ENCODE data around the gene SWAP70.
"Not testable (repeated sequence)": the region's sequence is repeated elsewhere in the genome, so short reads cannot be mapped to it uniquely, and the experiment has no call there.

Gene SWAP70

GRCh38 chr11:9731256-9731655 is 67.4 kb downstream of the SWAP70 start:
- Histone ChIP-seq H3K9ac (ENCODE audit: low read depth, low read length) (no peak overlapping the region), H3K4me1 (ENCODE audit: insufficient read depth, low read length) (peaks cover 2% of the 10 kb centered on the region; the same call in 1 of the 2 replicates), H3K9me3 (ENCODE audit: insufficient read depth, low read depth, low read length) (no peaks in the 10 kb centered on the region), H3K27ac (ENCODE audit: low read length) (no peak overlapping the region), H3K36me3 (ENCODE audit: insufficient read depth, low read depth, low read length) (peaks cover 56% of the 10 kb centered on the region), H3K4me3 (ENCODE audit: low read length) (no peak overlapping the region), H3K27me3 (ENCODE audit: insufficient read depth, low read length) (no peaks in the 10 kb centered on the region)

GRCh38 chr11:9732453-9732852 is 68.6 kb downstream of the SWAP70 start:
- no peak overlapping the region for H3K9ac ChIP-seq (ENCODE audit: low read depth, low read length)
- H3K4me1 ChIP-seq (ENCODE audit: insufficient read depth, low read length) = peaks cover 2% of the 10 kb centered on the region; the same call in 1 of the 2 replicates
- H3K9me3 ChIP-seq (ENCODE audit: insufficient read depth, low read depth, low read length) = no peaks in the 10 kb centered on the region
- no peak overlapping the region for H3K4me3 ChIP-seq (ENCODE audit: low read length)
- peaks cover 67% of the 10 kb centered on the region for H3K36me3 ChIP-seq (ENCODE audit: insufficient read depth, low read depth, low read length)
- H3K27me3 ChIP-seq (ENCODE audit: insufficient read depth, low read length) = no peaks in the 10 kb centered on the region
- H3K27ac ChIP-seq (ENCODE audit: low read length) = no peak overlapping the region

- Histone ChIP-seq H3K9ac (ENCODE audit: low read depth, low read length) (no peak overlapping the region), H3K4me1 (ENCODE audit: insufficient read depth, low read length) (peaks cover 2% of the 10 kb centered on the region; the same call in 1 of the 2 replicates), H3K9me3 (ENCODE audit: insufficient read depth, low read depth, low read length) (no peaks in the 10 kb centered on the region), H3K36me3 (ENCODE audit: insufficient read depth, low read depth, low read length) (peaks cover 64% of the 10 kb centered on the region), H3K27ac (ENCODE audit: low read length) (no peak overlapping the region), H3K4me3 (ENCODE audit: low read length) (no peak overlapping the region), H3K27me3 (ENCODE audit: insufficient read depth, low read length) (no peaks in the 10 kb centered on the region)
These were observed 69.3 kb downstream of the SWAP70 start for GRCh38 chr11:9733212-9733611.

GRCh38 chr11:9735236-9735635 is 71.4 kb downstream of the SWAP70 start:
- H3K36me3 ChIP-seq (ENCODE audit: insufficient read depth, low read depth, low read length) = peaks cover 64% of the 10 kb centered on the region
- no peak overlapping the region for H3K27ac ChIP-seq (ENCODE audit: low read length)
- H3K4me1 ChIP-seq (ENCODE audit: insufficient read depth, low read length) = peaks cover 2% of the 10 kb centered on the region; the same call in 1 of the 2 replicates
- H3K9ac ChIP-seq (ENCODE audit: low read depth, low read length) = no peak overlapping the region
- no peaks in the 10 kb centered on the region for H3K27me3 ChIP-seq (ENCODE audit: insufficient read depth, low read length)
- H3K4me3 ChIP-seq (ENCODE audit: low read length) = no peak overlapping the region
- H3K9me3 ChIP-seq (ENCODE audit: insufficient read depth, low read depth, low read length) = no peaks in the 10 kb centered on the region

- H3K4me3 ChIP-seq (ENCODE audit: low read length) = no peak overlapping the region
These were observed 72.0 kb downstream of the SWAP70 start for GRCh38 chr11:9735919-9736318.

GRCh38 chr11:9736365-9736764 is 72.5 kb downstream of the SWAP70 start:
- Histone ChIP-seq H3K27ac (ENCODE audit: low read length) (no peak overlapping the region), H3K27me3 (ENCODE audit: insufficient read depth, low read length) (no peaks in the 10 kb centered on the region), H3K9ac (ENCODE audit: low read depth, low read length) (no peak overlapping the region), H3K36me3 (ENCODE audit: insufficient read depth, low read depth, low read length) (peaks cover 73% of the 10 kb centered on the region), H3K4me3 (ENCODE audit: low read length) (no peak overlapping the region), H3K4me1 (ENCODE audit: insufficient read depth, low read length) (peaks cover 2% of the 10 kb centered on the region; the same call in 1 of the 2 replicates), H3K9me3 (ENCODE audit: insufficient read depth, low read depth, low read length) (no peaks in the 10 kb centered on the region)

More at GRCh38 chr11:9735919-9736318, 72.0 kb downstream of the SWAP70 start:
- peaks cover 69% of the 10 kb centered on the region for H3K36me3 ChIP-seq (ENCODE audit: insufficient read depth, low read depth, low read length)
- no peaks in the 10 kb centered on the region for H3K9me3 ChIP-seq (ENCODE audit: insufficient read depth, low read depth, low read length)
- no peaks in the 10 kb centered on the region for H3K27me3 ChIP-seq (ENCODE audit: insufficient read depth, low read length)
- no peak overlapping the region for H3K9ac ChIP-seq (ENCODE audit: low read depth, low read length)
- H3K27ac ChIP-seq (ENCODE audit: low read length) = no peak overlapping the region
- peaks cover 2% of the 10 kb centered on the region; the same call in 1 of the 2 replicates for H3K4me1 ChIP-seq (ENCODE audit: insufficient read depth, low read length)

GRCh38 chr11:9738116-9738515 is 74.2 kb downstream of the SWAP70 start:
- H3K27me3 ChIP-seq (ENCODE audit: insufficient read depth, low read length) = no peaks in the 10 kb centered on the region
- H3K27ac ChIP-seq (ENCODE audit: low read length) = no peak overlapping the region
- H3K36me3 ChIP-seq (ENCODE audit: insufficient read depth, low read depth, low read length) = peaks cover 75% of the 10 kb centered on the region
- no peak overlapping the region for H3K4me3 ChIP-seq (ENCODE audit: low read length)
- H3K9ac ChIP-seq (ENCODE audit: low read depth, low read length) = no peak overlapping the region
- no peaks in the 10 kb centered on the region for H3K9me3 ChIP-seq (ENCODE audit: insufficient read depth, low read depth, low read length)
- no peaks in the 10 kb centered on the region for H3K4me1 ChIP-seq (ENCODE audit: insufficient read depth, low read length)

- no peaks in the 10 kb centered on the region for H3K4me1 ChIP-seq (ENCODE audit: insufficient read depth, low read length)
- H3K9me3 ChIP-seq (ENCODE audit: insufficient read depth, low read depth, low read length) = no peaks in the 10 kb centered on the region
- no peak overlapping the region for H3K9ac ChIP-seq (ENCODE audit: low read depth, low read length)
- H3K27ac ChIP-seq (ENCODE audit: low read length) = no peak overlapping the region
- no peak overlapping the region for H3K4me3 ChIP-seq (ENCODE audit: low read length)
- H3K27me3 ChIP-seq (ENCODE audit: insufficient read depth, low read length) = no peaks in the 10 kb centered on the region
- H3K36me3 ChIP-seq (ENCODE audit: insufficient read depth, low read depth, low read length) = peaks cover 69% of the 10 kb centered on the region
These were observed 74.8 kb downstream of the SWAP70 start for GRCh38 chr11:9738707-9739106.

- no peak overlapping the region for H3K9ac ChIP-seq (ENCODE audit: low read depth, low read length)
- H3K27me3 ChIP-seq (ENCODE audit: insufficient read depth, low read length) = no peaks in the 10 kb centered on the region
- H3K4me1 ChIP-seq (ENCODE audit: insufficient read depth, low read length) = no peaks in the 10 kb centered on the region
- H3K36me3 ChIP-seq (ENCODE audit: insufficient read depth, low read depth, low read length) = peaks cover 63% of the 10 kb centered on the region
- no peaks in the 10 kb centered on the region for H3K9me3 ChIP-seq (ENCODE audit: insufficient read depth, low read depth, low read length)
- H3K4me3 ChIP-seq (ENCODE audit: low read length) = no peak overlapping the region
- no peak overlapping the region for H3K27ac ChIP-seq (ENCODE audit: low read length)
These were observed 75.4 kb downstream of the SWAP70 start for GRCh38 chr11:9739123-9739900.

GRCh38 chr11:9740202-9740883 is 76.5 kb downstream of the SWAP70 start:
- Histone ChIP-seq H3K27ac (ENCODE audit: low read length) (no peak overlapping the region), H3K9me3 (ENCODE audit: insufficient read depth, low read depth, low read length) (no peaks in the 10 kb centered on the region), H3K36me3 (ENCODE audit: insufficient read depth, low read depth, low read length) (peaks cover 62% of the 10 kb centered on the region), H3K4me3 (ENCODE audit: low read length) (no peak overlapping the region), H3K4me1 (ENCODE audit: insufficient read depth, low read length) (no peaks in the 10 kb centered on the region), H3K27me3 (ENCODE audit: insufficient read depth, low read length) (no peaks in the 10 kb centered on the region), H3K9ac (ENCODE audit: low read depth, low read length) (no peak overlapping the region)

GRCh38 chr11:9741260-9741659 is 77.4 kb downstream of the SWAP70 start:
- H3K9ac ChIP-seq (ENCODE audit: low read depth, low read length) = no peak overlapping the region
- H3K36me3 ChIP-seq (ENCODE audit: insufficient read depth, low read depth, low read length) = peaks cover 62% of the 10 kb centered on the region
- no peaks in the 10 kb centered on the region for H3K9me3 ChIP-seq (ENCODE audit: insufficient read depth, low read depth, low read length)
- H3K4me3 ChIP-seq (ENCODE audit: low read length) = no peak overlapping the region
- H3K27ac ChIP-seq (ENCODE audit: low read length) = no peak overlapping the region
- H3K4me1 ChIP-seq (ENCODE audit: insufficient read depth, low read length) = no peaks in the 10 kb centered on the region
- no peaks in the 10 kb centered on the region for H3K27me3 ChIP-seq (ENCODE audit: insufficient read depth, low read length)

GRCh38 chr11:9743512-9743911 is 79.6 kb downstream of the SWAP70 start:
- not testable (repeated sequence) for H3K9ac ChIP-seq (ENCODE audit: low read depth, low read length); H3K4me3 ChIP-seq (ENCODE audit: low read length); H3K27ac ChIP-seq (ENCODE audit: low read length); H3K9me3 ChIP-seq (ENCODE audit: insufficient read depth, low read depth, low read length); H3K27me3 ChIP-seq (ENCODE audit: insufficient read depth, low read length); H3K4me1 ChIP-seq (ENCODE audit: insufficient read depth, low read length)
- peaks cover 50% of the 10 kb centered on the region for H3K36me3 ChIP-seq (ENCODE audit: insufficient read depth, low read depth, low read length)
